K562 treated with DMSO at 1 percent for 12 hours (cell line): ENCODE measurements around the gene SSX2IP. TPM values are rescaled to one million over a fixed set of nuclear protein-coding genes. Genes with fewer than 3 reads are reported as not detected.

Experiments
- total RNA-seq: library from RNA; unstranded; fragments of 300-600 nt; gene quantifications from 2 replicates; pipeline ENCODE4 v1.2.3, GENCODE V29; 2022; ENCODE audit not compliant: insufficient read depth

Gene SSX2IP, protein sequence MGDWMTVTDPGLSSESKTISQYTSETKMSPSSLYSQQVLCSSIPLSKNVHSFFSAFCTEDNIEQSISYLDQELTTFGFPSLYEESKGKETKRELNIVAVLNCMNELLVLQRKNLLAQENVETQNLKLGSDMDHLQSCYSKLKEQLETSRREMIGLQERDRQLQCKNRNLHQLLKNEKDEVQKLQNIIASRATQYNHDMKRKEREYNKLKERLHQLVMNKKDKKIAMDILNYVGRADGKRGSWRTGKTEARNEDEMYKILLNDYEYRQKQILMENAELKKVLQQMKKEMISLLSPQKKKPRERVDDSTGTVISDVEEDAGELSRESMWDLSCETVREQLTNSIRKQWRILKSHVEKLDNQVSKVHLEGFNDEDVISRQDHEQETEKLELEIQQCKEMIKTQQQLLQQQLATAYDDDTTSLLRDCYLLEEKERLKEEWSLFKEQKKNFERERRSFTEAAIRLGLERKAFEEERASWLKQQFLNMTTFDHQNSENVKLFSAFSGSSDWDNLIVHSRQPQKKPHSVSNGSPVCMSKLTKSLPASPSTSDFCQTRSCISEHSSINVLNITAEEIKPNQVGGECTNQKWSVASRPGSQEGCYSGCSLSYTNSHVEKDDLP
- 14.4 and 38.3 TPM in 2 replicates for total RNA-seq

DNA sequence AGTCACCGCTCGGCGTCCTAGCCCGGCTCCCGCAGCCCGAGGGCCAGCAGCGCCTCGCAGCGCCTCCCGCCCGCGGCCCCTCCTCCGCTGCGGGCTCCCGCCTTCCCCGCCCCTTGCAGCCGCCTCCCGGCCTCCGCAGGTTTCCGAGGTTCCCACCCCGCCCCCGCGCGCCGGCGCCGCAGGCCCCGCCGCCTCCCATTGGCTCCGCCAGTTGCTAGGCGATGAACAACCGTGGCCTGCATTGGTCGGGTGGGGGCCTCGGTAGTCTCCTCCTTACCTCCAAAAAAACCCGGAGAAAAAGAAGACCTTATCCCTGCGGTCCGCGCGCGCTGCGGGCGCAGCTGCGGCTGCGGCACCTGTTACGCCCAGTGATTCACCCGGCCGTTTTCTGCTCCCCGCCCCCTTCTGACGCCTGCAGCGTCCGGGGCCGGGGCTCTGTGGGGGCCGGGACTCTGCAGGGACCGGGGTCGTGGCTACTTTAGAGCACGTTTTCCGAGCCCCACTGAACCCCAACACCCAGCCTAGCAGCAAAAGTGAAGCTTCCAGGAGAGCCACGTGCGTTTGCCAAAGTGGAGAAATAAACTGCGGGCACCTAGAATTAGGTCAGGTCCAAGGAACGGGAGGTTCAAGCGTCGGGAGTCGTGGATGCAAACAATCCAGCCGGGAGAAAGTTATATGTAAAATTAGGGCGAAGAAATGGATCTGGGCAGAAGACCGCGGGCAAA is at the start of gene SSX2IP:
Gene SSX2IP, minus strand, starts transcription at position 65 of the 725 bp plus-strand sequence. CDS start 19,242 bp downstream, outside the sequence.

Other genes starting within 250 kb of the SSX2IP start
- 37.5 and 53.3 TPM in 2 replicates for gene RPF1, start 211.2 kb downstream of the SSX2IP start, total RNA-seq
- gene SPATA1, start 184.1 kb downstream of the SSX2IP start, total RNA-seq, result not detected in 2 replicates
- 179 and 244 TPM in 2 replicates for gene GNG5, start 183.9 kb downstream of the SSX2IP start, total RNA-seq
- gene CTBS, start 116.0 kb downstream of the SSX2IP start, total RNA-seq, result 6.4 and 14.4 TPM in 2 replicates
- not detected in 2 replicates for gene LPAR3, start 202.7 kb upstream of the SSX2IP start, total RNA-seq